PC-9 (cell line): Measurements from ENCODE around the gene MAP6D1. TPM values are rescaled to one million over a fixed set of nuclear protein-coding genes. Genes with fewer than 3 reads are reported as not detected.

ENCODE experiments used
- BruUV-seq: library from RNA; stranded (reverse); fragments of 400-500 nt; replicated peaks from 2 replicates; lab custom pipeline; 2021; lab: Mats Ljungman, UMichigan
- CTCF ChIA-PET: fragments of 300-600 bp; sonication (Branson Sonifier 250); formaldehyde crosslinking; loops from one replicate; lab custom pipeline; 2022; ENCODE audit warnings: antibody characterized with exemption; lab: Charles Lee
- POLR2A ChIA-PET: fragments of 300-600 bp; sonication (Branson Sonifier 250); formaldehyde crosslinking; loops from one replicate; lab custom pipeline; 2022; ENCODE audit warnings: antibody characterized with exemption; ENCODE audit not compliant: unreplicated experiment; lab: Charles Lee
- DNase-seq, 2 experiments: peaks; one replicate each; pipeline versions ENCODE4 v3.0.0 to v3.0.0-alpha.2; 2015 to 2022; ENCODE audit warnings: mixed read lengths in 1 of 2
- H2AFZ ChIP-seq: fragments of 200-600 bp; sonication (generic); 2 replicates; pipeline ENCODE4 v1.8.1; 2017; ENCODE audit warnings: antibody characterized with exemption
- H3F3A ChIP-seq: fragments of 200-600 bp; sonication (generic); 2 replicates; pipeline ENCODE4 v1.8.1; 2017; ENCODE audit warnings: antibody characterized with exemption, mild to moderate bottlenecking, low read depth; ENCODE audit not compliant: insufficient read depth
- H3K27ac ChIP-seq: fragments of 200-600 bp; sonication (generic); 2 replicates; pipeline ENCODE4 v1.6.1; 2016; ENCODE audit warnings: mixed run types
- H3K27me3 ChIP-seq: fragments of 200-600 bp; sonication (generic); 2 replicates; pipeline ENCODE4 v1.6.1; 2016; ENCODE audit warnings: low read depth, mixed run types; ENCODE audit not compliant: insufficient read depth
- H3K36me3 ChIP-seq: fragments of 200-600 bp; sonication (generic); 2 replicates; pipeline ENCODE4 v1.6.1; 2016; ENCODE audit warnings: low read depth, mixed run types
- H3K4me1 ChIP-seq: fragments of 200-600 bp; sonication (generic); replicated peaks from 2 replicates; pipeline ENCODE4 v1.6.1; 2016; ENCODE audit warnings: mixed run types; ENCODE audit not compliant: insufficient read depth
- H3K4me2 ChIP-seq: fragments of 200-600 bp; sonication (generic); 2 replicates; pipeline ENCODE4 v1.6.1; 2017; ENCODE audit warnings: mixed run types
- H3K4me3 ChIP-seq: fragments of 200-600 bp; sonication (generic); 2 replicates; pipeline ENCODE4 v1.6.1; 2016; ENCODE audit warnings: mixed run types
- H3K79me2 ChIP-seq: fragments of 200-600 bp; sonication (generic); 2 replicates; pipeline ENCODE4 v1.6.1; 2017; ENCODE audit warnings: low read depth, mixed run types
- H3K9me2 ChIP-seq: fragments of 200-600 bp; sonication (generic); 2 replicates; pipeline ENCODE4 v1.8.1; 2017; ENCODE audit warnings: mild to moderate bottlenecking; ENCODE audit not compliant: insufficient read depth
- H3K9me3 ChIP-seq: fragments of 200-600 bp; sonication (generic); 2 replicates; pipeline ENCODE4 v1.8.1; 2016; ENCODE audit warnings: low read depth; ENCODE audit not compliant: insufficient read depth
- H4K20me1 ChIP-seq: fragments of 200-600 bp; sonication (generic); 2 replicates; pipeline ENCODE4 v1.8.1; 2017; ENCODE audit not compliant: insufficient read depth
- EZH2 ChIP-seq: fragments of 200-600 bp; sonication (generic); IDR thresholded peaks from 2 replicates; pipeline ENCODE4 v1.8.0; 2017; ENCODE audit warnings: antibody characterized with exemption, low read depth
- intact Hi-C: fragments of 100-400 bp; cut with micrococcal nuclease; formaldehyde crosslinking; loops from one replicate; pipeline ENCODE4 v1.10.0; 2022; ENCODE audit not compliant: unreplicated experiment
- total RNA-seq: library from RNA; stranded (reverse); gene quantifications from 2 replicates; pipeline ENCODE4 v1.2.3, GENCODE V29; 2021
- TF ChIP-seq, protein P1 (sequence below): fragments of 200-600 bp; sonication (generic); conservative IDR thresholded peaks from 2 replicates; pipeline ENCODE4 v1.6.1; 2017; ENCODE audit warnings: mixed run types, antibody characterized with exemption, mild to moderate bottlenecking, moderate library complexity

The MAP6D1 gene
- total RNA-seq, 1 experiment from 2014 or later = 2.2 TPM

DNA sequence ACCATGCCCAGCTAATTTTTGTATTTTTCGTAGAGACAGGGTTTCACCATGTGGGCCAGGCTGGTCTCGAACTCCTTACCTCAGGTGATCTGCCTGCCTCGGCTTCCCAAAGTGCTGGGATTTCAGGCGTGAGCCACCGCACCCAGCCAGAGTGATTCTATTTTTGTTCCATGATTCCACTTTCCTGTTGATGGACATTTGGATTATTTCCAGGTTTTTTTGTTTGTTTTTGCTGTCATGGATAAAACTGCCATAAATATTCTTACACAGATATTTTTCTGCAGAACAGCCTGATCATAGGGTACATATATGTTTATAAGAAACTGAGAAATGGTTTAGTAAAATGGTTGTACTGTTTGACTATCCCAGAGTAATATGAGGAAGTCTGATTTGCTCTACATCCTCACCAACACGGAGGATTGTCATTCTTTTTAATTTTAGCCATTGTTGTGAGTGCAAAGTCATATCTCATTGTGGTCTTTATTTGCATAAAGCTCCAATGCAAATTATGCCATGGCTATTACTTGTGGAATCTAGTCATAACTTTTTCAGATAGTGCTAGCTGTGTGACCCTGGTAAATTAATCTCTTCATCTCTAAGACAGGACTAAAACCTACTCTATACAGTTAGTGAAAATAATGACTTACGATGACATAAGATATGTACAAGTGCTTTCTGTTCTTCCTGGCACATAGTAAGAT lies 42.7 kb downstream of the MAP6D1 start:
- Histone ChIP-seq H3K27ac (no peak overlapping the region), H3K4me2 (no peak overlapping the region), H3K27me3 (no peaks in the 10 kb centered on the region), H4K20me1 (no peaks in the 10 kb centered on the region), H3K79me2 (no peaks in the 10 kb centered on the region), H3K4me1 (no peaks in the 10 kb centered on the region), H3F3A (no peaks in the 10 kb centered on the region), H3K9me3 (no peaks in the 10 kb centered on the region), H3K9me2 (no peaks in the 10 kb centered on the region), H3K4me3 (no peak overlapping the region), H2AFZ (no peak overlapping the region), H3K36me3 (peaks cover 34% of the 10 kb centered on the region)
- ChIA-PET POLR2A (no interaction called here), CTCF (interaction anchor here (0.6 kb wide), 1 partner anchor 22 kb away, joined by 6 read pairs; no protein-coding TSS in a partner anchor)
- no peak for DNase-seq
- TF ChIP-seq EZH2 = no peak
- TF ChIP-seq, protein P1, sequence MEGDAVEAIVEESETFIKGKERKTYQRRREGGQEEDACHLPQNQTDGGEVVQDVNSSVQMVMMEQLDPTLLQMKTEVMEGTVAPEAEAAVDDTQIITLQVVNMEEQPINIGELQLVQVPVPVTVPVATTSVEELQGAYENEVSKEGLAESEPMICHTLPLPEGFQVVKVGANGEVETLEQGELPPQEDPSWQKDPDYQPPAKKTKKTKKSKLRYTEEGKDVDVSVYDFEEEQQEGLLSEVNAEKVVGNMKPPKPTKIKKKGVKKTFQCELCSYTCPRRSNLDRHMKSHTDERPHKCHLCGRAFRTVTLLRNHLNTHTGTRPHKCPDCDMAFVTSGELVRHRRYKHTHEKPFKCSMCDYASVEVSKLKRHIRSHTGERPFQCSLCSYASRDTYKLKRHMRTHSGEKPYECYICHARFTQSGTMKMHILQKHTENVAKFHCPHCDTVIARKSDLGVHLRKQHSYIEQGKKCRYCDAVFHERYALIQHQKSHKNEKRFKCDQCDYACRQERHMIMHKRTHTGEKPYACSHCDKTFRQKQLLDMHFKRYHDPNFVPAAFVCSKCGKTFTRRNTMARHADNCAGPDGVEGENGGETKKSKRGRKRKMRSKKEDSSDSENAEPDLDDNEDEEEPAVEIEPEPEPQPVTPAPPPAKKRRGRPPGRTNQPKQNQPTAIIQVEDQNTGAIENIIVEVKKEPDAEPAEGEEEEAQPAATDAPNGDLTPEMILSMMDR = no peak
- BruUV-seq = no TSS peak
- intact Hi-C loops = no loop called here

DNA sequence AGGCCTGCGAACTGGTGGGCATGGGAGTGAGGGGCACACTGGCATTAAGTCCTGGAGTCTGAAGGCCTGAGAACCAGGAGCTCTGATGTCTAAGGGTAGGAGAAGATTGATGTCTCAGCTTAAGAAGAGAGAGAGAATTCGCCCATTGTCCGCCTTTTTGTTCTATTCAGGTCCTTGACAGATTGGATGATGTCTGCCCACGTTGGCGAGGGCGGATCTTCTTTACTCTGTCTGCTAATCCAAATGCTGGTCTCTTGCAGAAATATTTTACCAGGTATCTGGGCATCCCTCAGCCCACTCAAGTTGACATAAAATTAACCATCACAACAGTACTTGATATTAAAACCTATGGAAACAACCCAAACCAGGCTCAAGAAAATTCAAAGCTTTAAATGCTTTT lies 44.1 kb downstream of the MAP6D1 start:
- TF ChIP-seq, protein P1 = no peak
- no peak for TF ChIP-seq EZH2
- Histone ChIP-seq H3K4me1 (no peaks in the 10 kb centered on the region), H3K79me2 (no peaks in the 10 kb centered on the region), H3K36me3 (peaks cover 39% of the 10 kb centered on the region), H3K4me3 (no peak overlapping the region), H3F3A (no peaks in the 10 kb centered on the region), H2AFZ (no peak overlapping the region), H3K27ac (no peak overlapping the region), H4K20me1 (no peaks in the 10 kb centered on the region), H3K9me3 (no peaks in the 10 kb centered on the region), H3K9me2 (no peaks in the 10 kb centered on the region), H3K4me2 (no peak overlapping the region), H3K27me3 (no peaks in the 10 kb centered on the region)
- ChIA-PET CTCF (no interaction called here), POLR2A (no interaction called here)
- intact Hi-C loops = no loop called here
- no TSS peak for BruUV-seq
- DNase-seq = no peak

DNA sequence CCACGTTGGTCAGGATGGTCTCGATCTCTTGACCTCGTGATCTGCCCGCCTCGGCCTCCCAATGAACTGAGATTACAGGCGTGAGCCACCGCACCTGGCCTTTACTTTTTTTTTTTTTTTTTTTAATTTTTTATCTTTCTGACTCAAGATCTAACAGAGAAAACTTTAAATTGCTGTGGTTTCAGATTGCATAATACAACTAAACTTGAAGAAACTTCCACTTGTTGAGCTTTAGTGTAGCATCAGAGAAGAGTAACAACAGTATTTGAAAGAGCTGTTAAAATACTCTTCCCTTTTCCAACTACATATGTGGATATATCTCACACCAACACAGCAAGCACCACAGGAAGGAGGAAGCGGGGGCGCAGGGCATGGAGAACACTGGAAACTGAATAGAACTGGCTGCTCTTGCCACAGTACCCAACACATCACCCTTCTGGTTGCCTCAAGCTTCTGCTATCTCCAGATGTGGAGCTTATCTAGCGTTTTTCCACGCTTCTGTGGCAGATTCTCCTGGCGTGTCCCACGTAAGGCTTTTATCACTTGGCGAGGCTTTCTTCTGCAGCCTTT lies 45.4 kb downstream of the MAP6D1 start:
- intact Hi-C loops = no loop called here
- POLR2A ChIA-PET = no interaction called here
- no peaks in the 10 kb centered on the region for H3K79me2 ChIP-seq

More for the DNA sequence above, 45.4 kb downstream of the MAP6D1 start:
- CTCF ChIA-PET = no interaction called here
- no peak overlapping the region for H3K27ac ChIP-seq
- H3F3A ChIP-seq = no peaks in the 10 kb centered on the region
- H3K9me3 ChIP-seq = no peaks in the 10 kb centered on the region
- H3K4me1 ChIP-seq = no peaks in the 10 kb centered on the region
- no peak overlapping the region for H3K4me3 ChIP-seq
- H4K20me1 ChIP-seq = no peaks in the 10 kb centered on the region
- DNase-seq = no peak
- no peak overlapping the region for H3K4me2 ChIP-seq
- no TSS peak for BruUV-seq
- peaks cover 52% of the 10 kb centered on the region for H3K36me3 ChIP-seq
- no peaks in the 10 kb centered on the region for H3K9me2 ChIP-seq
- TF ChIP-seq, protein P1 = no peak
- no peak for TF ChIP-seq EZH2
- H3K27me3 ChIP-seq = no peaks in the 10 kb centered on the region
- no peak overlapping the region for H2AFZ ChIP-seq
